Measurements from ENCODE around the gene UNC5A.

DNA sequence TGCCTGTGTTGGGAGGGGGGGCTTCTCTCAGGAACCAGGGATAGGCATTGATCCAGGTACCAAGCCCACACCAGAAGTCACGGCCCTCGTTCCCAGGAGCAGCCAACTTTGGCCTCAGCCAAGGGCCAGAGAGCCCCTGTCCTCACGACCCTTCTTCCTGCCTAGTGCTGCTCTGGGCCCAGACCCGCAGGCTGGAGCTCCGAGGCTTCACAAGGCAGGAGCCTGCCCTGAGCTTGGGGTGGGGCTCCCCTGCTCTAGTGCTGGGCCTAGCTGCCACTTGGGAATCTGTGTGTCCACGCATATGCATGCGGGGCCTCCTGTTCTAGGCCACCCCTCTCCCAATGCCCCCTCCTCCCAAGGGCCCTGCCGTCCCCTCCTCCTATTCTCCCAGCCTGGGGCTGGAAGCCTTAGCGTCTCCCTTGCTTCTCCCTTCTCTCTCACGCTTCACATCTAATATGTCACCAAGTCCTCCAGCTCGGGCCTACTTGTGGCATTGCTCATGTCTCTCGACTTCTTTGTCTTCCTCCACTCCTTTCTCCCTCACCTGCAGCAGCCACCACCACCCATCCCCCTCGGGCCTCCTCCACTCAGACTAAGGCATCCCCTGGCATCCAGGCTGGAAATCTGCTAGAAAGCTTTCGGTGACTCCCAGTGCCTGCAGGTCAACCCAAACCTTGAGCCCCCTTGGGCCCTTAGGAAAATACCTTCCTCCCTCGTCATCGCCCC is 3.4 kb downstream of the UNC5A start:
- TF ChIP-seq, protein P1, sequence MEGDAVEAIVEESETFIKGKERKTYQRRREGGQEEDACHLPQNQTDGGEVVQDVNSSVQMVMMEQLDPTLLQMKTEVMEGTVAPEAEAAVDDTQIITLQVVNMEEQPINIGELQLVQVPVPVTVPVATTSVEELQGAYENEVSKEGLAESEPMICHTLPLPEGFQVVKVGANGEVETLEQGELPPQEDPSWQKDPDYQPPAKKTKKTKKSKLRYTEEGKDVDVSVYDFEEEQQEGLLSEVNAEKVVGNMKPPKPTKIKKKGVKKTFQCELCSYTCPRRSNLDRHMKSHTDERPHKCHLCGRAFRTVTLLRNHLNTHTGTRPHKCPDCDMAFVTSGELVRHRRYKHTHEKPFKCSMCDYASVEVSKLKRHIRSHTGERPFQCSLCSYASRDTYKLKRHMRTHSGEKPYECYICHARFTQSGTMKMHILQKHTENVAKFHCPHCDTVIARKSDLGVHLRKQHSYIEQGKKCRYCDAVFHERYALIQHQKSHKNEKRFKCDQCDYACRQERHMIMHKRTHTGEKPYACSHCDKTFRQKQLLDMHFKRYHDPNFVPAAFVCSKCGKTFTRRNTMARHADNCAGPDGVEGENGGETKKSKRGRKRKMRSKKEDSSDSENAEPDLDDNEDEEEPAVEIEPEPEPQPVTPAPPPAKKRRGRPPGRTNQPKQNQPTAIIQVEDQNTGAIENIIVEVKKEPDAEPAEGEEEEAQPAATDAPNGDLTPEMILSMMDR (IDR thresholded peaks at IDR 0.05): no peak
- TF ChIP-seq POLR2A (IDR thresholded peaks at IDR 0.05) (no peak), POLR2AphosphoS5 (IDR thresholded peaks at IDR 0.05) (no peak)
